ENCODE data around the gene RAD23A. TPM values are rescaled to one million over a fixed set of nuclear protein-coding genes. Genes with fewer than 3 reads are reported as not detected.
A peak's percentile ranks its signal among the peaks of the same experiment; 100 is the strongest.
"Not testable (repeated sequence)": the region's sequence is repeated elsewhere in the genome, so short reads cannot be mapped to it uniquely, and the experiment has no call there.

The RAD23A gene
- total RNA-seq, 1 donor from 2014 or later = 50.2 TPM

DNA sequence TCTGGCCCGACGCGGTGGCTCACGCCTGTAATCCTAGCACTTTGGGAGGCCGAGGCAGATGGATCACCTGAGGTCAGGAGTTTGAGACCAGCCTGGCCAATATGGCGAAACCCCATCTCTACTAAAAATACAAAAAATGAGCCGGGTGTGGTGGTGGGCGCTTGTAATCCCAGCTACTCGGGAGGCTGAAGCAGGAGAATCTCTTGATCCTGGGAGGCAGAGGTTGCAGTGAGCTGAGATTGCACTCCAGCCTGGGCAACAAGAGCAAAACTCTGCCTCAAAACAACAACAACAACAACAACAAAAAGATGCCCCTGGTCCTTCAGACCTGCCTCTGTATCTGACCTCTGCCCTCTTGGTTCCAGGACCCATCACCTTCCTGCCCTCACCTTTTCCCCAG lies 9.9 kb downstream of the RAD23A start:
- DNase-seq (ENCODE audit: low read depth) = not testable (repeated sequence)

DNA sequence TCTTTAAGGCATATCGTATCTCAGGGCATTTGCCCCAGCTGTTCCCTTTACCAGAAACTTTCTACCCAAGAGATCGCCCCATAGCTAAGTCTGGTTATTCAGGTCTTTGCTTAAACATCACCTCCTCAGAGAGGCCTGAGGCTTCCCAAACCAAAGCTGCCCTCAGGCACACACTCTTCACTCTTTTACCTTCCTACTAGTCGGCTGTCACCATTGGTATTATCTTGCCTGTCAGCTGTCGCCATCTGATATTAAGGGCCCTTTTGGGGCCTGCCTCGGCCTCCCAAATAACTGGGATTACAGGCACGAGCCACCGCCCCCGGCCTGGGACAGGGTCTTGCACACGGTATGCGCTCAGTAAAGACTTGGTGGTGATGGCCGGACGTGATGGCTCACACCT lies 10.3 kb downstream of the RAD23A start:
- no peak for DNase-seq (ENCODE audit: low read depth)

DNA sequence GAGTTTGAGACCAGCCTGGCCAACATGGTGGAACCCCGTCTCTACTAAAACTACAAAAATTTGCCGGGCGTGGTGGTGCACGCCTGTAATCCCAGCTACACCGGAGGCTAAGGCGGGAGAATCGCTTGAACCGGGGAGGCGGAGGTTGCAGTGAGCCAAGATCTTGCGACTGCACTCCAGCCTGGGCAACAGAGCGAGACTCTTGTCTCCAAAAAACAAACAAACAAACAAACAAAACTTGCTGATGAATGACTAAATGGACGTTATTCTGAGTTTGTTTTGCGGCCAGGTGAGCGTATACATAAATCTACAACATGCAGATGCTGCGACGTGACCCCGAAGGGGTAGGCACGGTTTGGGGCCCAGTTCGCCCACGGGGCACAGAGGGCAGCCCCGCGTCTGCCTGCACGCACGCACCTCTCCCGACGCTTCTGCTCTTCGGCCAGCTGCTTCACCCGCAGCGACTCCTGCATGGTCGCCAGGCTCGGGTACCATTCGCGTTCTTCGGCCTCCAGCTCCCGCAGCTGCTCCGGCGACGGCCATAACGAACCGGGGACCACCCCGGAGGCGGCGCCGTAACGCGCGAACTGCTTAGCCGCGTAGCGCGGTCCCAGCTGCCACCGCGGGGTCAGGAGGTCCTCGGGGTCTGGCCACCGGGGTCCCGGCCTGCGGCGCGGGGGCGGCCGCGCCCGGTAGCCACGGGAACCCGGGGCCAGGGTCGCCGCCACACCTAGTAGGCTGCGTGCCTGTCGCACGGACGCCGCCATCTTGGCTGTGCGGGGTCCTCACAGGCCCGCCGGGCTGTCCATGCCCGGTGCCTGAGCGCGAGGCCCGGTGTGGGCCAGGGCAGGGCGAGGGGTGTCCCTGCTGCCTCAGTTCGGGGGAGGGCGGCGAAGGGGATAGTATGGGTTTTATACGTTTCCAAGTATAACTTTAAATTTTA lies 11.1 kb downstream of the RAD23A start, which contains the start of gene GADD45GIP1:
TSS of gene GADD45GIP1 (minus strand) at position 778 of the 943 bp plus-strand sequence. CDS start at position 767, 11 bp downstream.
- DNase-seq (ENCODE audit: low read depth) = no peak

DNA sequence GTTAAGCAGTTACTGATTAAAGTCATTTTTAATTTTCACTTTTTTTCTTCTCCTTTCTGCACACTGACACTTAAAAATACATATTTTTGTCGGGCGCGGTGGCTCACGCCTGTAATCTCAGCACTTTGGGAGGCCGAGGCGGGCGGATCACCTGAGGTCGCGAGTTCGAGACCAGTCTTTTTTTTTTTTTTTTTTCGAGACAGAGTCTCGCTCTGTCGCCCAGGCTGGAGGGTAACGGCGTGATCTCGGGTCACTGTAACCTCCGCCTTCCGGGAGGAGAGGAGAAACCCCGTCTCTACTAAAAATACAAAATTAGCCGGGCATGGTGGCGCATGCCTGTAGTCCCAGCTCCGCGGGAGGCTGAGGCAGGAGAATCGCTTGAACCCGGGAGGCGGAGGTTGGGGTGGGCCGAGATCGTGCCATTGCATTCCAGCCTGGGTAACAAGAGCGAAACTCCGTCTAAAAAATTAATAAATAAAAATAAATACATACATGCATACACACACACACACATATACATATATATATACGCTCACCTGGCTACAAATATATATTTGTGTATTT lies 11.8 kb downstream of the RAD23A start:
- not testable (repeated sequence) for DNase-seq (ENCODE audit: low read depth)

DNA sequence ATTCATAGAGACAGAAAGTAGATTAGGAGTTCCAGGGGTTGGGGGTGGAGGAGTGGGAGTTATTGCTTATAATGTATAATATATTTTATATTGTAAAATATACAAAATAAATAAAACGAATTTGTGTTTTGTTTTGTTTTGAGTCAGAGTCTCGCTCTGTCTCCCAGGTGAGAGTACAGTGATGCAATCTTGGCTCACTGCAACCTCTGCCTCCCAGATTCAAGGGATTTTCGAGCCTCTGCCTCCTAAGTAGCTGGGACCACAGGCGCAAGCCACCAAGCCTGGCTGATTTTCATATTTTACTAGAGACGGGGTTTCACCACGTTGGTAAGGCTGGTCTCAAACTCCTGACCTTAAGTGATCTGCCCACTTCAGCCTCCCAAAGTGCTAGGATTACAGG lies 13.8 kb downstream of the RAD23A start:
- DNase-seq (ENCODE audit: low read depth) = no peak

DNA sequence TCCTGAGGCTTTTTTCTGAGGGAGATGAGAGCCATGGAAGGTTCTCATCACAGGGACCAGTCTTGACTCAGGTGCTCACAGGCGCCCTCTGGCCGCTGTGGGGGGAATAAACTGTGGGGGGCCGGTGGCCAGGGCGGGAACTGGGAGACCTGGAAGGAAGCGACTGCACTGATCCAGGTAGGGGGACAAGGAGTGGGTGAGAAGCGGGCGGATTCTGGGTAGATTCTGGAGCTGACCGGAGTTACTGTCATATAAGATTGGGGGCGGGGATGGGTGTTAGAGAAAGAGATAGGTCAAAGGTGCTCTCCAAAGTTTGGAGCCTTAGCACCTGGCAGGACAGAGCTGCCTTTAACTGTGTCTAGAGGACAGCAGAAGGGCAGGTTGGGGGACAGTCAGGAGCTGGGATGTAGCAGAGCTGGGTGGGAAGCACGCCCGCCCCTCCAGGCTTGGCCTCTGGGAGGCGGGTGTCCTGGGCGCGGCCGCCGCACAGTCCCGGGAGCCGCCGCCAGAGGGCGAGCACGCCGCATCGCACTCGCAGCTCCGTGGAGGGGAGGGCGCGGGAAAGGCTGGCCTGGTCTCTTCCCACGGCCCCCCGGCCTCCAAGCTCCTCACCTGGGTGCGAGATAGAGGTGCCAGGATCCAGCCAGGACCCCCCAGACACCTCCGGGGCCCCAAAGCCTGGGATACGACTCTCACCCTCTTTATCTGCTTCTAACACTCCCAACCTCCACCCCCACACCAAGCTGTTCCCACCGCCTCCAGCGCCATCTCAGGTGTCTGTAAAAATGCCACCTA lies 19.6 kb downstream of the RAD23A start:
- no peak for DNase-seq (ENCODE audit: low read depth)

DNA sequence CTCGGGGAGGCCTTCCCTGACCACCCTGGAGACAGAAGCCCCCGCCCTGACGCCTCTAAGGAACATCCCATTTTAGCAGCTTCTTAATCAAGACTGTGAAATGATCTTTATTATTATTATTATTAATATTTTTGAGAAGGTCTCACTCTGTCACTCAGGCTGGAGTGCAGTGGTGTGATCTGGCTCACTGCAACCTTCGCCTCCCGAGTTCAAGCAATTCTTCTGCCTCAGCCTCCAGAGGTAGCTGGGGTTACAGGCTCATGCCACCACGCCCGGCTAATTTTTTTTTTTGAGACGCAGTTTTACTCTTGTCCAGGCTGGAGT lies 20.1 kb downstream of the RAD23A start:
- no peak for DNase-seq (ENCODE audit: low read depth)

DNA sequence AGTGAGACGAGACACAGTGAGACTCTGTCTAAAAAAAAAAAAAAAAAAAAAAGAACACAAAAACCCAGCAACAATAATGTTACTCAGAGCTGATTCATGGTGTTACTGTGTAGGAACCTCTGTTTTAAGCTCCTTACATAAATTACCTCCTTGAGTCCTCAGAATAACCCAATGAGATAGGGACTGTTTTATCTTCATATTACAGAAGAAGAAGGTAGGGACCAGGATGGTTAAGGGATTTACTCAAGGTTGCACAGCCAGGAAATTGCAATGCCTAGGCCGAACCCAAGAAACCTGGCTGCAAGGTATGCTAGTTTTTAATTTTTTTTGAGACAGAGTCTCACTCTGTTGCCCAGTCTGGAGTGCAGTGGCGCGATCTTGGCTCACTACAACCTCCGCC lies 22.2 kb downstream of the RAD23A start:
- no peak for DNase-seq (ENCODE audit: low read depth)

DNA sequence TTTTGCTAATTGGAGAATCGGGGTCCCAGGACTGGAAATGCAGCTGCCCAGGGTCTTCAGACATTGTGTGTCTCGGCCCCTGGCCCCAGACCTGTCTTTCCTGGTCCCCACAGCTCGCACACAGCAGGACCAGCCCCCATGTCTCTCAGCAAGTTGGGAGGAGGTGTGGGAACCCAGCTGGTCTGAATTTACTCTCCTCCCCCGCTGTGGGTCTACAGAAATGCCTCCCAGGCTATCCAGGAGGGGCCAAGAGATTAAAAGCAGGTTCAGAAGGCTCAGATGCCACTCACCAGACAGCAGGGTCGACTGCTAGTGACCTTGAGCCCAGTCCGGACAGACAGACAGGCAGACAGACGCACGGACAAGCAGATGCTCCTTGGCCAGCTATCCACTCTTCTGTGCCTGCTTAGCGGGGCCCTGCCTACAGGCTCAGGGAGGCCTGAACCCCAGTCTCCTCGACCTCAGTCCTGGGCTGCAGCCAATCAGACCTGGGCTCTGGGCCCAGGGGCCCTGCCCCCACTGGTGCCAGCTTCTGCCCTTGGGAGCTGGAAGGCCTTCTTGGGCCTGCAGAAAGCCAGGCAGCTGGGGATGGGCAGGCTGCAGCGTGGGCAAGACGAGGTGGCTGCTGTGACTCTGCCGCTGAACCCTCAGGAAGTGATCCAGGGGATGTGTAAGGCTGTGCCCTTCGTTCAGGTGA lies 23.8 kb downstream of the RAD23A start, which contains the start of gene DAND5:
TSS of gene DAND5 (plus strand) at position 285 of the 697 bp plus-strand sequence. CDS start at position 370, 85 bp downstream.
- no peak for DNase-seq (ENCODE audit: low read depth)

DNA sequence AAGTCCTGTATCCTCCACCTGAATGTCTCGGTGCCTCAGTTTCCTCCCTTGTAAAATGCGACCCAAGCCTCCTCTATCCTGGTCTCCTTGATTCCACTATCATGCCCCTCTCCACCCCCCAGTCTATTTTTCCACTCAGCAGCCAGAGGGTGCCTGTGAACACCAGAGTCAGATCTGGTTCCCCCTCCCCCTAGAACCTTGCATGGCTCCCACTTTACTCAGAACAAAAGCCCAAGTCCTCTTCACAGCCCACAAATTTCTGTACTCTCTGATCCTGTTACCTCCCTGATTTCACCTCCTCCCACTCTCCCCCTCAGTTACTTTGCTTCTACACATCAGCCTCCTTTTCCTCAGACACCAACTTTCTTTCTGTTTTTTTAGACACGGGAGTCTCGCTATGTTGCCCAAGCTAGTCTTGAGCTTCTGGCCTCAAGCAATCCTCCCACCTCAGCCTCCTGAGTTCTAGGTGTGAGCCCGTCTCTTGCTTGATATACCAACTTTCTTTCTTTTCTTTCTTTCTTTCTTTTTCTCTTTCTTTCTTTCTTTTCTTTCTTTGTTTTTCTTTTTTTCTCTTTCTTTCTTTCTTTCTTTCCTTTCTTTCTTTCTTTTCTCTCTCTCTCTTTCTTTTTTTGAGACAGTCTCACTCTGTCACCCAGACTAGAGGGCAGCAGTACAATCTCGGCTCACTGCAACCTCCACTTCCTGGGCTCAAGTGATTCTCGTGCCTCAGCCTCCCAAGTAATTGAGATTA lies 24.6 kb downstream of the RAD23A start:
- DNase-seq (ENCODE audit: low read depth) = no peak

DNA sequence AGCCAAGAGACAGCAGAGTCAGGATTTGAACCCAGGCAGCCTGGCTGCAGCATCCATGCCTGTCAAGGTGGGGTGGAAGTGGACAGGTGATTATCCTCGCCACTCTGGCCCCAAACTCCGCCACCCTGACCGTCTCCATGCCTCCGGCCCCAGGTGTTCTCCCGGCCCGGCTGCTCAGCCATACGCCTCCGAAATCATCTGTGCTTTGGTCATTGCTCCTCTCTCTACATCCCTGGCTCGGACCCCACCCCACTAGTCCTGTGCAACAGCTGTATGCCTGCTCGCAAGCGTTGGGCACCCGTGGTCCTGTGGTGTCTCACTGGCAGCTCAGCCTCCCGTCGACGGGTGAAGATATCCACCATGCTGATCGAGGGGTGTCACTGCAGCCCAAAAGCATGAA lies 27.6 kb downstream of the RAD23A start:
- no peak for DNase-seq (ENCODE audit: low read depth)

DNA sequence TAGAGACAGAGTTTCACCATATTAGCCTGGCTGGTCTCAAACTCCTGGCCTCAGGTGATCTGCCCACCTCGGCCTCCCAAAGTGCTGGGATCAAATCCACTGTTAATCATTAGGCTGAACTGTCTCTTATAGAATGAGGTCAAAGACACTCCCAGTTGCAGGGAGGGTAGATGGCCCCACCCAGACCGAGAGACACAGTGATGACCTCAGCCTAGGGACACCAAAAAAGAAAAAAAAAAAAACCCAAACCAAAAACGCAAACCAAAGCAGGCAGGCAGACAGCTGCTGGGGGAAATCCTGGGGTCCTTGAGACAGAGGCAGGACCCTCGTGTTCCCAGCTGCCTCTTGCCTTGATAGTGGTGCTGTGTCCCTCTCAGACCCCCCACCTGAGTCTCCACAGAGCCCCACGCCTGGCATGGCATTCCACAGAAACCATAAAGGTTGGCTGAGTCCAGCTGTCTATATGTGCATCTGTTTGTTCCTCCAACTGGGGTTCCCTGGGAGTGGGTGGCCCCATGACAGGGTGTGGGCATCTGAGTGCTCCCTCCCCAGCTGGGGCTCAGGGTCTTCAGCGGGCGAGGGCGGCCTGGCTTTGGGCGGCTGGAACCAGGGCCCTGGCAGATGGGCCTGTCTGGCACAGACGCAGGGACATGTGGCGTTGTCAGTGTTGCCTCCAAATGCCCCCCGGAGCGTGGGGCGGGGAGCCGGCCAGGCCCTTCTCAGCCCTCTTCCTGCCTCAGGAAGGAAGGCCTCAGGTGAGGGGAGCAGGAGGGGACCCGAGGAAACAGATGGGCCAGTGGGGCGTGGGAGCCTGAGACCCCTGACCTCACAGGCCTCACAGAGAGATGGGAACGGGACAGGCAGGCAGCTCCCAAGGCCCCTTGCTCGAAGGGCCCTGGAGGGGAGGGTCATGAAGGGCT lies 28.9 kb downstream of the RAD23A start:
- DNase-seq (ENCODE audit: low read depth) = no peak

DNA sequence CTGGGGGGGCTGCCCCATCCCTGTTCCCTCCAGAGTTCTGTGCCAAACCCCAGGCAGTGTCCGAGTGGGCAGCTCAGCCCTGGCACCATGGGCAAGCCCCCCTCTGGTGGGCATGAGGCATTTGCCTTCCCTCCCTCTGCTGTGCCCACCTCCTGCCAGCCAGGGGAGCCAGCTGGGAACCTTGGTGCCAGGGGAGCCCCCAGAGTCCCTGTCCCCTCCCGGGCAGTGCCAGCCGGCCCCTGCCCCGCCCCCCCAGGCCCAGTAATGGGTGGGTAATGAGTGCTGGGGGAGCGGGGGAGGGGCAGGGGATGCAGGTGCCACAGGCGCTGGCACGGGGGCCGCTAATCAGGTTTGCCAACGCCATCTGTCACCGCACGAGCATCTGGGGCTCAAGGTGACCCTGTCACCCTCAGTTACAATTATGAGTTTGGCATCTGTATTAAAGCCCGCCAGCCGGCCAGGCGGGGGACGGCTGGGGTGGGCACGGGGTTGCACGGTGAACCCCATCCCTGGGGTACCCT lies 29.6 kb downstream of the RAD23A start:
- no peak for DNase-seq (ENCODE audit: low read depth)

DNA sequence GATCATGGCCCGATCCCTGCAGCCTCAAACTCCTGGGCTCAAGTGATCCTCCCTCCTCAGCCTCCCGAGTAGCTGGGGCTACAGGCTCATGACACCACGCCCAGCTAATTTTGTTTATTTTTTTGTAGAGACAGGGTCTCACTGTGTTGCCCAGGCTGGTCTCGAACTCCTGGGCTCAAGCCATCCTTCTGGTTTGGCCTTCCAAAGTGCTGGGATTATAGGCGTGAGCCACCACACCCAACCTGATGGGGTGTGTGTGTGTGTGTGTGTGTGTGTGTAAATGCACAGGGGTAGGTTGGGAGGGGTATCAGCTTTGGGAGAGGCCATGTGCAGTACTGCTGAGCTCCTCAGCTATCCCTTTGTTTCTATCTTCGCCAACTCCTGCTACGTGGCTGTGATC lies 30.4 kb downstream of the RAD23A start:
- DNase-seq (ENCODE audit: low read depth) = not testable (repeated sequence)

DNA sequence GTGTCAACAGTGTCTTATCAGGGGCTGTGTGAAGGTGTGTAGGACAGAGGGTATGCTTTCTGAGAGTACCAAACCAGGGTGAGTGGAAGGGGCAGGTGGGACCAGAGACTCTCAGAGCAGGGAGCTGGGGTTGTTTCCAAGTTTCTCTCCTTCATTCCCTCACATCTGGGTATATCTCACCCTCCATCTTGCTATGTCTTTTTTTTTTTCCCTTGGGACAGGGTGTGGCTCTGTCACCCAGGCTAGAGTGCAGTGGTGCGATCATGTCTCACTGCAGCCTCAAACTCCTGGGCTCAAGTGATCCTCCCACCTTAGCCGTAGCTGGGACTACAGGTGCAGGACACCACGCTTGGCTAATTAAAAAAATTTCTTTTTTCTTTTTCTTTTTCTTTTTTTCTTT lies 34.3 kb downstream of the RAD23A start:
- DNase-seq (ENCODE audit: low read depth) = no peak

DNA sequence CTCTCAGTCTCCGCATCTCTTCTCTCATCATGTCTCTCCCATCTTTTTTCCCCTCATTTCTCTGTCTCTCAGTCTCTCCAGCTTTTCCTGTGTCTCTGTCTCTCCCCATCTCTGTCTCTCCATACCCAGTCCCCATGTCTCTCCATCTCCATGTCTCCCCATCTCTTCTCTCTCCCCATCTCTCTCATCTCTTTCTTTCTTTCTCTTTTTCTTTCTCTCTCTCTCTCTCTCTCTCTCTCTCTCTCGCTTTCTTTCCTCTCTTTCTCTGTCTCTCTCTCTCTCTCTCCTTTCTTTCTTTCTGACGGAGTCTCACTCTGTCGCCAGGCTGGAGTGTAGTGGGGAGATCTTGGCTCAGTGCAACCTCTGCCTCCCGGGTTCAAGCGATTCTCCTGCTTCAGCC lies 37.0 kb downstream of the RAD23A start:
- no peak for DNase-seq (ENCODE audit: low read depth)

DNA sequence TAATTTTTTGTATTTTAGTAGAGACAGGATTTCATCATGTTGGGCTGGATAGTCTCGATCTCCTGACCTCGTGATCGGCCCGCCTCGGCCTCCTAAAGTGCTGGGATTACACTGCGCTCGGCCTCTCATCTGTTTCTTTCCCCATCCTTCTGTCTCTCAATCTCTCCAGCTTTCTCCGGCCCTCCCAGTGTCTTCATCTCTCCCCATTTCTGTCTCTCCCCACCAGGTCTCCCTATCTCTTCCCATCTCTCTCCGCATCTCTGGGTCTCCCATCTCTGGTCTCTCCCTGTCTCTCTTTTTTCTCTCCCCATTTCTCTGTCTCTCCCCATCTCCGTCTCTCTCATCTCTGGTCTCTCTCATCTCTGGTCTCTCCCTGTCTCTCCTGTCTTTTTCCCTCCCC lies 37.4 kb downstream of the RAD23A start:
- DNase-seq (ENCODE audit: low read depth) = no peak

DNA sequence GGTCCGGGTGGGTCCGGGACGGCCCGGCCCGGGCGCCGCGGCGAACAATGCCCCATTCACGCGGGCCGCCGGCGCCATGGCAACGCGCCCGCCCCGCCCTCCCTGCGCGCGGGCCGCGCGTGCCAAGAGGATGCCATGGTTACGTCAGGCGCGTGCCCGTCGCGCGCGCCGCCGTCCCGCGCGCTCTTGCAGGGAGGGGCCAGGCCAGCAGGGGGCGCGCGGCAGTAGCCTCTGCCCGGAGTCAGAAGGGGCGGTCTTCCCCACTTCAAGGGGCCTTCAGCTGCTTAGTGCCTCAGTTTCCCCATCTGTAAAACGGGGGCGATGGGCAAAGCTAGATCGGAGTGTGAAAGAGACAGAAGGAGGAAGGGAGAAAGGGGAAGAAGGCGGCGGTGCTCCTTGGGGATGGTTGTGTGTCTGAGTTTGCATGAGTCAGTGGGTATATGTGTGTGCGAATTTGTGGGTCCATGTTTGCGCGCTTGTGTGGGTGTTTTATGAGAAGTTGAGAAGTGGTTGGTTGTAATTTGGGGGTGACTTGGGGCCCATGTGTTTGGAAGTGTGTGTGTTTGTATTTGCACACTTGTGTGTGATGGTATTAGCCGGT lies 38.0 kb downstream of the RAD23A start:
- peak; percentile 9 for DNase-seq (ENCODE audit: low read depth)

DNA sequence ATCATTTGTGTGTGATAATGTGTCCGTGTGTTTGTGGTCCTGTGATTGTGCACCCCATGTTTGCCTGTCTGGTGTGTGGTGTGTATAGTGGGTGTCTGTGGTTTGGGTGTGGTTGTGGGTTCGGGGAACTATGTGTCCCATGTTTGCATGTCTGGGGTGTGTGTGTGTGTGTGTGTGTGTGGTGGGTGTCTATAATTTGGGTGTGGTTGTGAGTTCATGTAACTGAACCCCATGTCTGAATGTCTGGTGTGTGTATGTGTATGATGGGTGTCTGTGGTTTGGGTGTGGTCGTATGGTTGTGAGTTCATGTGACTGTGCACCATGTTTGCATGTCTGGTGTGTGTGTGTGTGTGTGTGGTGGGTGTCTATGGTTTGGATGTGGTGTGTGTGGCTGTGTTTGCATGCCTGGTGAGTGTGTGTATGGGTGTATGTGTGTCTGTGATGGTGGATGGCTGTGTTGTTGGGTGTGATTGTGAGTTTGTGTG lies 38.5 kb downstream of the RAD23A start:
- no peak for DNase-seq (ENCODE audit: low read depth)

Measured in renal cortical epithelial cell (primary cell).